Stimulated activated naive CD4-positive, alpha-beta T cell treated with Interleukin-2 at 50 U/mL for 16 hours (primary cell): ENCODE results near the gene ISG20L2.

Experiments
- DNase-seq: peaks from one replicate; lab custom pipeline; 2025; lab: John Stamatoyannopoulos, UW

Gene ISG20L2

GRCh38 chr1:156689953-156690674, 38.5 kb downstream of the ISG20L2 start:
- DNase-seq: no peak

- peak; percentile 71 for DNase-seq
Measured at GRCh38 chr1:156689035-156689952, 39.3 kb downstream of the ISG20L2 start.

GRCh38 chr1:156684227-156684782, 44.3 kb downstream of the ISG20L2 start:
- no peak for DNase-seq

DNA sequence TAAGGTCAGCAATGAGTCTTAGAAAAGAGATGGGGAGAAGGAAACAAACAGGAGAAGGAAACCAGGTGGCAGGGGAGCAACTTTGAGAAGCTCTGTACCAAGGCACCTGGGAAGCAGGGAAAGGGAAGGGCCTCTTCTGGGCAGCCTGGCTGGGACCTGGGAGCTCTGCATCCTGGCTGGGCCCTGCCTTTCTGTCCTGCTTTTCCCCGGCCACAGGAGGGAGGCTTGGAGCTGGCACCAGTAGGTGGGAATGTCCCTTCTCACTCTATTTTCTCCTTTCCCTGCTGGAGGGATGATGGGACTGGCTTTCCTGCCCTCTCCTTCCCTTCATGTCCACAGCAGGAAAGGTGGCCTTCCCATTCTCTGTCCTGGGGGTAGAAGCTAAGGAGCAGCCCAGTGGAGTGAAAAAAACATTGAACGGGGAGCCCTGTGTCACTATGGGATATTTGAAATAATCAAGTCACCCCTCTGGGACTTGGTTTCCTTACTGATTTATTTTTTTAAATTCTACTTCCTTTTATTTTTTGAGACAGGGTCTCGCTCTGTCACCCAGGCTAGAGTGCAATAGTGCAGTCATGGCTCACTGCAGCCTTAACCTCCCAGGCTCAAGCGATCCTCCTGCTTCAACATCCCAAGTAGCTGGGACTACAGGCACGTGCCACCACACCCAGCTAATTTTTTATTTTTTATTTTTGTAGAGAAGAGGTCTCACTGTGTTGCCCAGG, 46.2 kb downstream of the ISG20L2 start:
- DNase-seq: no peak

DNA sequence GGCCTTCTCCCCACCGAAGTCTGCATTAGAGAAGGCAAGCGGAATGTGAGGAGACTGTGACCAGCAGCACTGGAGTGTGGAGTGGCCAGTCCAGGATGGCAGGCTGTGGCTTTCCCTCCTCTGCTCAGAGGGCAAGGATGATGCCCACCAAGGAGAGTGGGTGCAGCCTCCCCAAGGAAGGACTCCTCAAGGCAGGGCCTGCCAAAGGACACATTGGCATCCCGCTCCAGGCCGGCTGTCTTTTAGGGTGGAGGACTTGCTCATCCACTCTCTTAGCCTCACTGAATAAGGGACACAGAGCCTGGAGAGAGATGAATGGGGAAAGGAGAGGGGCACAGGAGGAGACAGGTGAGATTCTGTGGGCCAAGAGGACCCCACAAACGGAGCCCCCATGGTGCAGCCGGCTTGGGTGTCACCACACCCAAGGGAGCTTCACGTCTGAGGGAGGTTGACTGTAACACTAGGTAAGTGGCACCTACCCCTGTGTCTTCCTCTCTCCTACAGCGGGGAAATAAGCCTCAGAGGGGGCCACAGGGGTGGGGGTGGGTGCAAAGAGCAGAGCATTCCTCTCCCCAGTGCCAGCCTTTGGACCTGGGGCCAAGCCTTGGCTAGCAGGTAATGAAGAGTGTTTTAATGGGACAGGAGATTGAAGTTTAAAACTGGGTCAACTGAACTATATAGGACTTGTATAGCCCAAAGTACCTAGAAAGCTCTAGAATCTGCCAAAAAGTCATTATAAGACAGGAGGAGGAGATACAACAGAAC, 47.2 kb downstream of the ISG20L2 start:
- DNase-seq: no peak

- no peak for DNase-seq
Measured at GRCh38 chr1:156680056-156680455, 48.5 kb downstream of the ISG20L2 start.

DNA sequence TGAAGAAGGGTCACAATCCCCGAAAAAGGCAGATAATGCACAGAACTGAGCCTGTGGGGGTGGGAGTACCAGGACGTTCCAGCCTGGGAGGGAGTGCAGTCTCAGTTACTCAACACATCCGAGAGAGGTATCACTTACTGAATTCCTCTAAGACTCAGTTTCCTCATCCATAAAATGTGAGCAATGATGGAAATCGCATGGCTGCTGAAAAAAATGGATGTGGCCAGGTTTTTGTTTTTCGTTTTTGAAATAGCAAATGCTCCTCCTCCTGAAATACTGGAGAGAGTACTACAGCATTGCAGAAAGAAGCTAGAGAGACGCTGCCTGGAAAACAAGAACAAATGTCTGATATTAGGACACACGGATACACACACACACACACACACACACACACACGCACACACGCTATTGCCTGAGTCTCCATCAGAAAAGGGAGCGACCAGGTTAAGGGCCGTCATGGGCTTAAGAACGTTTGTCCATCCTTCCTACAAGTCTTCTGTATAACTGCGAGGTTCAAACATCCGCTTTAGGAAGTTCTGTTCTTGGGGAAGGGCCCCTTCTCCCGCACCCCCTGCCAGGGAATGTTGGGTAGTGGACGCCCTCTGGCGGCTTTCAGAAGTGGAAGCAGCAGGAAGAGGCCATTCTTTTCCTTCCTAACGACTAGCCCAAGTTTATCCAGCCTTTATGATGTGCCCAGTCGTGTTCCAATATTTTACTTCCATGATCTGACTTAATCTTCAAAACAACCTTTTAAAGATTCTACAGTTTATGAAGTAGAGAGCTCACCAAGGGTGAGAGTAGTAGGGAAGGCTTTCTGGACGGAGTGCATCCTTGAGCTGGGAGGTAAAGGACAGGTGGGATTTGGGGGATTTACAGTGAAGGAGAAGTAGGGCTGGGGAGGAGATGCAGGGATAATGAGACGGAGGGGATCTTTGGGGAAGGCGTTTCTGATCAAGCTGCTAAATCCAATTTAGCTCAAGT, 50.7 kb downstream of the ISG20L2 start:
- no peak for DNase-seq

- DNase-seq: no peak
Measured at GRCh38 chr1:156676820-156677615, 51.5 kb downstream of the ISG20L2 start, which contains the start of gene NES. Gene NES, minus strand, starts transcription at chr1:156677407. Its CDS starts 143 bp downstream, at chr1:156677264.

DNA sequence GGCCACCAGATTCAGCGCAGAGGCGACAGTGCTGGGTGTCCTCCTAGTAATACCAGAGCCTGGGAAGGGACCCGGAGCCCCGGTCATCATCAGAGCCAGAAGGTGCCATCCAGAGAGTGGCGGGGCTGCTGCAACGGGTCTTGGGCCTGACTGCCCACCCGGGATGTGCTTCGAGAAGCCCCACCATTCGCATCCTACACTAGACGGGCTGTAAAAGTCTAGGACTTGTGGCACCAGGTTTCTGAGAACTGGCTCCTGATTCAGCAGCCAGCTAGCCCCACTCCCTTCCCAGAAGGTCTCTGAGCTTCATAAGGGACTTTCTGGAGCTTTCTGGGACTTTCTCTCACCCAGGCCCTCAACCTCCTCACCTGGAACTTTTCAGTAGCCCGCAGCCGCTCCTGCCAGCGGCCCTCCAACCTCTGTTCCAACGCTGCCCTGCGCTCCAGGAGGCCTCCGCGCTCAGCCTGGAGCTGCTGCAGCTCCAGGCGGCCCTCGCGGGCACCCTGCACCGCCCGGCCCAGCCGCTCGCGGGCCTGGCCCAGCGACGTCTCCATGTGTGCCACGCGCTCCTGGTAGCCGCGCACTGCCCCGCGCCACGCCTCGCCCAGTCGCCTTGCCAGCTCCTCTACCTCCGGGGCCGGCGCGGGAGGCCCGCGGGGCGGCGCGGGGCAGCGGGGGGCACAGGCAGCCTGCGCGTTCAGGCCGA, 52.3 kb downstream of the ISG20L2 start:
- no peak for DNase-seq

- no peak for DNase-seq
Measured at GRCh38 chr1:156675210-156676113, 53.1 kb downstream of the ISG20L2 start.

GRCh38 chr1:156673387-156674121, 55.0 kb downstream of the ISG20L2 start:
- DNase-seq: no peak
